Hematopoietic multipotent progenitor cell (in vitro differentiated cells): ENCODE measurements around the gene UBE2D1. TPM values are rescaled to one million over a fixed set of nuclear protein-coding genes. Genes with fewer than 3 reads are reported as not detected.

Source experiments
- total RNA-seq: library from RNA; depleted of rRNA; stranded (reverse); fragments of >200 nt; gene quantifications from one replicate; pipeline ENCODE4 v1.2.3, GENCODE V29; 2012

The UBE2D1 gene
- total RNA-seq, 1 donor = 12.7 TPM

Other genes starting within 250 kb of the UBE2D1 start
- gene IPMK, start 67.1 kb upstream of the UBE2D1 start, total RNA-seq = 3.2 TPM
- 4.0 TPM for gene CISD1, start 65.8 kb upstream of the UBE2D1 start, total RNA-seq
- 30.2 TPM for gene TFAM, start 50.4 kb downstream of the UBE2D1 start, total RNA-seq
- 1.3 TPM for gene BICC1, start 177.9 kb downstream of the UBE2D1 start, total RNA-seq